ENCODE results near the gene CALB2.
"Not testable (repeated sequence)": the region's sequence is repeated elsewhere in the genome, so short reads cannot be mapped to it uniquely, and the experiment has no call there.

The CALB2 gene

DNA sequence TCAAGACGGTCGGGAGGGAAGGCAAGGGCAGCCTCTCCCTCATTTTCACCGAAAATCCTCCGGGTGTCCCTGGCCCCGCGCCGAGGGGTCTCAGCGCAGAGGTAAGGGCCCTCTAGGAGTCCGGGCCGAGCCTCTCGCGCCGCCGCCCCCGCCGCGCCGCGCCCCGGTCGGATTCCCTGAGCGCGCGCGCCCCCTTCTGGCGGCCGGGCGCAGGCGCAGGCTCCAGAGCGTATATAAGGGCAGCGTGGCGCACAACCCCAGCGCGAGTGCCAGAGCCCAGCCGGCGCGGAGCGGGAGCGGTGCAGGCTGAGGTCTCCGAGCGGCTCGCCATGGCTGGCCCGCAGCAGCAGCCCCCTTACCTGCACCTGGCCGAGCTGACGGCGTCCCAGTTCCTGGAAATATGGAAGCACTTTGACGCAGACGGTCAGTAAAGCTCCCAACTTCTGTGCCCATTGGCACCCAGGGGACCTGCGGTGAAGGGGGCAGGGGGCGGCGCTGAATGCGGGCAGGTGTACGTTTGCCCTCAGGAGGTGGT lies at the start of gene CALB2:
TSS of gene CALB2 (plus strand) at position 260 of the 535 bp plus-strand sequence. CDS start at position 330, 70 bp downstream.
- peak; percentile 83 for DNase-seq

- DNase-seq: peak; percentile 34
Measured at GRCh38 chr16:71311553-71312158, 46.9 kb upstream of the CALB2 start.

GRCh38 chr16:71313591-71313990 lies 44.9 kb upstream of the CALB2 start:
- not testable (repeated sequence) for DNase-seq

DNA sequence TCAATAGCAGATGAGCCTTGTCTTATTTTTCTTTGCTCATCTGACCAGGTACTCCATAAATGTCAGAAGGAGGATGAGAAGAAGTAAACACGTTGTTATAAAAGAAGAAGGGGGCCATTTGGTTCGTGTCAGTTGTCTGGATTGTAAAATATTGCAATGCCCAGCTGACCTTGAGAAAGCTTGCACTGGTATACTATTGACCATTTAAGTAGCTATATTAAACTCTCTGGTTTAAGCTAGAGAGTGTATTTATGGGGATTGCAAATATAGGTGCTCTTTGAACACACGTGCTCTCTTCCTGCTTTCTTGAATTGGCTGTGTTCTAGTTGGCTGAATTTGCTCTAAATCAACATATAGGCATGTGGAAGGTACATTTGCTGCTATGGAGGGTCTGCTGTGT lies 43.3 kb upstream of the CALB2 start:
- no peak for DNase-seq

DNA sequence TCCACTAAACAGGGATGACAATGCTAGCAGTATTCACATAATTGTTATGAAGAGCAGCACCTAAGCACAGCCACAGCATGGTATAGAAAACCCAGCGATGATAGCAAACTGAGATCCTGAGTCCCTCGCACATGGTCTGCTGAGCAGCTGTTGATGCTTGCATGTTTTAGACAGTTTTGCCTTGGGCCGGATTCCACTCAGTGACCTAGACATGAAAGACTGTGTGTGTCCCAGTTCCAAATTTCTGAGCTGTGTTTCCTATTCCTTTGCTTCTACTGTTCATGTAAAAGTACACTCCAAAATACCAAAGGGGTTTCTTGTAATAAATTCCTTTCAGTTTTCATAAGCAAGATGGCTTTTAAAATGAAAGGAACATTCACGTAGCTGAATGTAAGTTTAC lies 38.5 kb upstream of the CALB2 start:
- DNase-seq: no peak

GRCh38 chr16:71327720-71328119 lies 30.8 kb upstream of the CALB2 start:
- no peak for DNase-seq

DNA sequence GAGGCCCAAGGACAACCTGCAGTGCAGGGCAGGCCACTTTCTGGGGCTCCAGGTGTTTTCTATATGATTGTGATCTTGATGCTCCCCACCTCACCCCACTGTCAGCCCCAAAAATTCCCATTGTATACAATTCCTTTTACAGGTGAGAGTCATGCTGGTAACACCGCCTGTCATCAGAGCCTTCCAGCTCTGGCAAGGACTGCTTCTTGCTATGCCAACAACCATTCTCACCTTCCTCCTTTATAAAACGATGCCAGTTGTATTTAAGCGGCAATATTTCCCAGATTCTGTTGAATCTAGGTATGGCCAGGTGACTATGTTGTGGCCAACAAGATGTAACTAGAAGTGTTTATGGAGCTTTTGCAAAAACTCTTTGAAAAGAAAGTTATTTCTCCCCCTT lies 30.4 kb upstream of the CALB2 start:
- DNase-seq: no peak

DNA sequence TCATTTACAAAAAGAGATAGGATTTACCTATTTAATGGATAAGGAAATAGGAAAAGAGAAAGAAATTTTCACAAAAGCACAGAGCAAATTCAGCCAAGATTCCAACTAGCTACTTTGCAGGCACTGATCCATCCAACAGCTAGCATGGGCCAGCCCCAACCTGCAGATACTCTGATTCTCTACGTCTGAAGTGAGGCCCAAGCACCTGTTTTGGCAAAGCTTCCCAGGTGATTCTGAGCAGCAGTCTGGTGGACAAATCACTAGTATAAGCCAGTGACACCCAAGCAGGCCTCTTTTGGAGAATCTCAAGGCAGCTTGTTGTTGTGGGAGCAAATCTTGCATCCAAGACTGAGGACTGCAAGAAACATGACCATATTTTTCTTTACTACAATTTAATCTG lies 20.9 kb upstream of the CALB2 start:
- DNase-seq: no peak

DNA sequence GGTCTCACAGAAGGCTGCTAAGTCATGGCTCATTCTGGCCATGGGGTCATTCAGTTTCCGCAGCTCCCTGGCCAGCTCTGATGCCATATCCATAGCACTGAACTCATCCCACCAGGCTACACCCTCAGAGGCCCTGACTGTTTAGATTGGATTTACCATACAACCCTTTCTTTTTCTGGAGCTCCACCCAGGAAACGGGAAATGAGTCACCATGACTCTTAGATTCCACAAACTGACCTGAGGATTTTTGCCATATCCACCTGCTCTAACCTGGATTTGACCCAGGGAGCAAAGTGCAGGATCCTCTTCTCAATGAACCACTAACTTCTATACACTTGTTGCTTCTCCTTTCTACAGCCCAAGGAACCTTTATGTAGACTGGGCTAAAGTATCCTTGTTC lies 20.3 kb upstream of the CALB2 start:
- DNase-seq: no peak

- no peak for DNase-seq
Measured at GRCh38 chr16:71338632-71339031, 19.9 kb upstream of the CALB2 start.

DNA sequence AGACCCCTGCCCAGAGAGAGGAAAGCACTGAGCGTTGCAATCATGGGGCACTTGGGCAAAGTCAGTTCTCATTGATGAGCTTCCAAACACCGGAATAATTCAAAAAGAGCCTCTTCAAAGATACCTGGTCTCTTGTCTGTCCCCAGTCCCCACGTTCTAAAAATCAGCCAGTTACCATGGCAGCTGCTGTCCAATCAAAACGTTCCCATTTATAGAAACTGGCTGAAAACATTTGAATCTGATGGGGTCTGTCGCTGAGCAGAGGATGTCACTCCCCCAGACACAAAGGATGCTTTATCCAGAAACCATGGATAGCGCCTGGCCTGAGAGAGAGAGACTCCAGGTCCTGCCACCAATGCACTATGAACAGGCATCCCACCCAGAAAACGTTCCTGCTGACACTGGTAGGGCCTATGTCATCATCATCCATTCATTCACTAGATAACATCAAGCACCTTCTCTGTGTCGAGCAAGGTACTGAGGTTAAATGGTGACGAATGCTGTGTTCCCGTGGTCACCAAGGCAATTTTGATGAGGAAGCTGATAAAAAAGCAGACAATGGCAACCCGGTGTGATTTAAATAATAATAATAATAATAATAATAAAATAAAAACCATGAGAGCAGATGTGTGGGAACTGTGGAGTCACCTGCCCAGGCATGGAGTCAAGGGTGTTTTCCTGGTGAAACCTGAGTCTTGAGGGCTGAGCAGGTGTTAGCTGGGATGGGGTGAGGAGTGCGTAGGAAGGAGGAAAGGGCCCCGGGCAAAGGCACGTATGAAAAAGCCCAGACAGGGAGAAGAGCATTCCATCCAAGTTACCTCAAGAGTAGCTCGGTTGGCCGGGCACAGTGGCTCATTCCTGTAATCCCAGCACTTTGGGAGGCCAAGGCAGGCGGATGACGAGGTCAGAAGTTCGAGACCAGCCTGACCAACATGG lies 19.0 kb upstream of the CALB2 start:
- no peak for DNase-seq

- DNase-seq: no peak
Measured at GRCh38 chr16:71340406-71340805, 18.1 kb upstream of the CALB2 start.

DNA sequence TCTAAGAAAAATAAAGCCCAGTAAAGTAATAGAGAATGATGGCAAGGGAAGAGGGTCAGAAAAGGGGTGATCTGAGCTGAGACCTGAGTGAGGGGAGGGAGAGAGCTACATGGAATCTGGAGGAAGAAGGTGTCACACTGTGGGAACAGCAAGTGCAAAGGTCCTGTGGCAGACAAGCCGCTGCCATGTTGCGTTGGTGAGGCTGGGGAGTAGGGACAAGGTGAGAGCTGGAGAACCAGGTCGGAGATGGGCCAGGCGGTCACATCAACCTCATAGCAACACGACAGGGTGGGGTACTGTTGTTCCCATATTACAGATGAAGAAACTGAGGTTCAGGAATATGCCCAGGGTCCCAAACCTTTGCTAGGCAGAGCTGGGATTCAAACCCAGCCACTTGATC lies 16.6 kb upstream of the CALB2 start:
- DNase-seq: no peak

GRCh38 chr16:71343078-71343477 lies 15.4 kb upstream of the CALB2 start:
- no peak for DNase-seq

- DNase-seq: no peak
Measured at GRCh38 chr16:71344315-71344905, 14.1 kb upstream of the CALB2 start.

GRCh38 chr16:71345031-71345430 lies 13.5 kb upstream of the CALB2 start:
- DNase-seq: no peak

- DNase-seq: no peak
Measured at GRCh38 chr16:71347146-71347545, 11.4 kb upstream of the CALB2 start.

- no peak for DNase-seq
Measured at GRCh38 chr16:71348262-71349085, 10.0 kb upstream of the CALB2 start.

- DNase-seq: no peak
Measured at GRCh38 chr16:71350821-71351557, 7.5 kb upstream of the CALB2 start.

DNA sequence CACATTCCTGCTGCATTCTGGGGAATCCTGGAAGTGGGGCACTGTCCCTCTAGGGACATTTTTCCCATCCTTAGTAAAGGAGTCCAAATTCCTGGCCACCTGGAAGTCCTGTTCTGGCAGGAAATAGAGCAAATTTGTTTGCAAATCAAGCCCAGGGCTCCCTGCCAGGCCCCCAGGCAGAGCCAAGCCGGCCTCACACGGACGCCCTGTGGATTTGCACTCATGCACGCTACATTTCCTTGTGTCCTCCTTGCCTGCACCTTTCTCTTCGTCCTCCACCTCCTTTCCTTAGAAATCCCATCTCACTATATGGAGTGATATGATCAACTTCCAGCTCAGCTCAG lies 7.0 kb upstream of the CALB2 start:
- DNase-seq: no peak

DNA sequence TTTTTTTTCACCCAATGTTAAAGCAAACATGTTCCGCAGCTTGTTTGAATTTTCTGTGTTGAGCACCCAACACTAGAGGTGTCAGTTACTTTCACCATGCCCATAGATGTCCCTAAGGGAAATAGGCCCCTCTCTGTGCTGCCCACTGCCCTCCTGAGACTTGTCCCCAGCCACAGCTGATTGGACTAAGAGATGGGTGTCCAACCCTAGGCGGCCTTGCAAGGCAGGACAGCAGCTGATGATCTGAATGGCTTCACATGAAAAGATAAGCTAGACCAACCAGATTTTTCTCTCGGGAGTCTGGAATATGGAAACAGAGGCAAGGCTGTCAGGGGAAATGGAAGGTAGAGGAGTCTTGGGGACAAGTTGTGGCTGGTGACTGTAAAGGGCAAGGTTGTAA lies 6.1 kb upstream of the CALB2 start:
- DNase-seq: no peak

- DNase-seq: no peak
Measured at GRCh38 chr16:71352963-71353460, 5.5 kb upstream of the CALB2 start.

Data from stimulated activated CD8-positive, alpha-beta memory T cell treated with anti-CD3 and anti-CD28 coated beads, Interleukin-4, amount 100 ng/mL, for 48 hours (primary cell).